ENCODE results near the gene VDAC2. TPM values are rescaled to one million over a fixed set of nuclear protein-coding genes. Genes with fewer than 3 reads are reported as not detected.
"Not testable (repeated sequence)": the region's sequence is repeated elsewhere in the genome, so short reads cannot be mapped to it uniquely, and the experiment has no call there.

Gene VDAC2
- total RNA-seq, 1 experiment from 2014 or later, result 254 TPM

DNA sequence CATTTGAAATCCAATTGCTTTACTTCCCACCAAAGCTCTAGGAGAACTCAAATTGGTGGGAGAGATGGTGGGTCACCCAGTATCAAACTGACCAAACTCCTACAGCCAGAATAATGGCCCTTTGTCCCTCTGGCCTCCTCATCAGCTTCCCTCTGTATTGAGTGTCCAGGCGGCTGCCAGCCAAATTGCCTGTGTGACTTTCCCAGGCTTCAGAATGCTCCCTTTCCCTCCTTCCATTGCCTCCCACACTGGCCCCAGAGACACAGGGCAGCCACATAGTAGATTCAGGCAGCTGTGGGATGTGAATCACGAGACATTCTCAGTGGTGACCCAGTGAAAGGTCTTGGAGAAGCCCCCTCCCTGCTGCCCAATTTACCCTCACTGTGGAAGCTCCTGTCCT is 12.7 kb upstream of the VDAC2 start:
- H3K27me3 Mint-ChIP-seq (ENCODE audit: unreplicated experiment), result no peaks in the 10 kb centered on the region
- no peak for DNase-seq
- no peaks in the 10 kb centered on the region for H3K36me3 Mint-ChIP-seq (ENCODE audit: insufficient read depth, unreplicated experiment)
- intact Hi-C loops (cut with micrococcal nuclease; ENCODE audit: unreplicated experiment), result no loop called here
- no TSS peak for BruUV-seq (replicated peaks)
- H3K9me3 Mint-ChIP-seq (ENCODE audit: low read depth, unreplicated experiment), result no peaks in the 10 kb centered on the region
- peaks cover 16% of the 10 kb centered on the region for H3K4me1 Mint-ChIP-seq (ENCODE audit: low read depth, unreplicated experiment)
- TF ChIP-seq, protein P1, sequence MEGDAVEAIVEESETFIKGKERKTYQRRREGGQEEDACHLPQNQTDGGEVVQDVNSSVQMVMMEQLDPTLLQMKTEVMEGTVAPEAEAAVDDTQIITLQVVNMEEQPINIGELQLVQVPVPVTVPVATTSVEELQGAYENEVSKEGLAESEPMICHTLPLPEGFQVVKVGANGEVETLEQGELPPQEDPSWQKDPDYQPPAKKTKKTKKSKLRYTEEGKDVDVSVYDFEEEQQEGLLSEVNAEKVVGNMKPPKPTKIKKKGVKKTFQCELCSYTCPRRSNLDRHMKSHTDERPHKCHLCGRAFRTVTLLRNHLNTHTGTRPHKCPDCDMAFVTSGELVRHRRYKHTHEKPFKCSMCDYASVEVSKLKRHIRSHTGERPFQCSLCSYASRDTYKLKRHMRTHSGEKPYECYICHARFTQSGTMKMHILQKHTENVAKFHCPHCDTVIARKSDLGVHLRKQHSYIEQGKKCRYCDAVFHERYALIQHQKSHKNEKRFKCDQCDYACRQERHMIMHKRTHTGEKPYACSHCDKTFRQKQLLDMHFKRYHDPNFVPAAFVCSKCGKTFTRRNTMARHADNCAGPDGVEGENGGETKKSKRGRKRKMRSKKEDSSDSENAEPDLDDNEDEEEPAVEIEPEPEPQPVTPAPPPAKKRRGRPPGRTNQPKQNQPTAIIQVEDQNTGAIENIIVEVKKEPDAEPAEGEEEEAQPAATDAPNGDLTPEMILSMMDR (IDR thresholded peaks at IDR 0.05; ENCODE audit: unreplicated experiment), result no peak
- H3K27ac Mint-ChIP-seq (ENCODE audit: unreplicated experiment), result no peak overlapping the region
- CTCF ChIA-PET, result interaction anchor here (0.8 to 2.4 kb wide), 3 partner anchors 8 to 38 kb away, joined by 3 to 7 read pairs (median 3); partner anchors contain the start of gene COMTD1
- no peak overlapping the region for H3K4me3 Mint-ChIP-seq (ENCODE audit: low read depth, unreplicated experiment)

- H3K27me3 Mint-ChIP-seq (ENCODE audit: unreplicated experiment); H3K27ac Mint-ChIP-seq (ENCODE audit: unreplicated experiment); BruUV-seq (replicated peaks); intact Hi-C loops (cut with micrococcal nuclease; ENCODE audit: unreplicated experiment); H3K36me3 Mint-ChIP-seq (ENCODE audit: insufficient read depth, unreplicated experiment); H3K9me3 Mint-ChIP-seq (ENCODE audit: low read depth, unreplicated experiment); H3K4me3 Mint-ChIP-seq (ENCODE audit: low read depth, unreplicated experiment); DNase-seq: not testable (repeated sequence)
- peaks cover 17% of the 10 kb centered on the region for H3K4me1 Mint-ChIP-seq (ENCODE audit: low read depth, unreplicated experiment)
- CTCF ChIA-PET, result interaction anchor here (0.6 to 2.7 kb wide), 2 partner anchors 11 to 26 kb away, joined by 3 to 5 read pairs; partner anchors contain the start of gene VDAC2
These were observed 10.6 kb upstream of the VDAC2 start for GRCh38 chr10:75199949-75200348.

GRCh38 chr10:75201793-75202307 is 8.7 kb upstream of the VDAC2 start:
- no peak for DNase-seq
- TF ChIP-seq, protein P1 (IDR thresholded peaks at IDR 0.05; ENCODE audit: unreplicated experiment), result no peak
- CTCF ChIA-PET, result interaction anchor here (0.8 to 2.7 kb wide), 3 partner anchors 9 to 34 kb away, joined by 3 to 5 read pairs (median 4); partner anchors contain the start of genes COMTD1 and VDAC2
- H3K27me3 Mint-ChIP-seq (ENCODE audit: unreplicated experiment), result no peaks in the 10 kb centered on the region
- H3K36me3 Mint-ChIP-seq (ENCODE audit: insufficient read depth, unreplicated experiment), result no peaks in the 10 kb centered on the region
- no peak overlapping the region for H3K27ac Mint-ChIP-seq (ENCODE audit: unreplicated experiment)
- H3K4me1 Mint-ChIP-seq (ENCODE audit: low read depth, unreplicated experiment), result peaks cover 17% of the 10 kb centered on the region
- intact Hi-C loops (cut with micrococcal nuclease; ENCODE audit: unreplicated experiment), result no loop called here
- H3K9me3 Mint-ChIP-seq (ENCODE audit: low read depth, unreplicated experiment), result no peaks in the 10 kb centered on the region
- BruUV-seq (replicated peaks), result no TSS peak
- no peak overlapping the region for H3K4me3 Mint-ChIP-seq (ENCODE audit: low read depth, unreplicated experiment)

DNA sequence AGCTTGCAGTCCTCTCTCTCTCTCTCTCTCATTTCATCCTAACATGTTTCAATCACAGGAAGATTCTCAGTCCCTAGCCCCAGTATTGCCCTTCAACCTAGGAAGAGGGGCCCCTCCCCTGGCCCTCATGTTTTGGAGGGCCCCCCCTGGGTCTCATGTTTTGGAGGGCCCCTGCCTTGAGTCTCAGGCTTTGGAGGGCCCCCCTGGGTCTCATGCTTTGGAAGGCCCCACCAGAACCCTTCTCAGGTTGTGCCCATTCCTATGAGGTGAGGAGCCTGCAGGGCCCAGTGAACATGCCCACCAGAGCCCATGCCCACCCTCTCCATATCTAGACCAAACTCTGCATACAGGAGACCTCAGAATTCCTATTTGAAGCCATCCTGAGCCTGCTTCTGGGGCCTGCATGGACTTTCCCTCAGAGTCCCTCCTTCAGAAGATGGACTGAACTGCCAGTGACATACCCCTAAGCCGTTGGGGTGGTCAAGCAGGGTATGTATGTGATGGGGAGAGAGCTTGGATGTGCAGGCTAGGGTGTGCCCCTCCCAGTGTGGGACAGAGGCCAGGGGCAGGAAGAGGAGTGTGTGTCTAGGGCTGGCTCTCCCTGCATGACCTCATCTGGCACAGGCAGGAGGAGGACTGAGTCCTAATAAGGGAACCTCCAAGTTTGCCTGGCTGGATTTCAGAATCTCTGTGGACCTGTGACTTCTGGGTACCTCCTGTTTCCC is 8.1 kb upstream of the VDAC2 start:
- no peak overlapping the region for H3K4me3 Mint-ChIP-seq (ENCODE audit: low read depth, unreplicated experiment)
- no peaks in the 10 kb centered on the region for H3K27me3 Mint-ChIP-seq (ENCODE audit: unreplicated experiment)
- H3K27ac Mint-ChIP-seq (ENCODE audit: unreplicated experiment), result no peak overlapping the region
- intact Hi-C loops (cut with micrococcal nuclease; ENCODE audit: unreplicated experiment), result no loop called here
- DNase-seq, result peak; percentile 15
- H3K9me3 Mint-ChIP-seq (ENCODE audit: low read depth, unreplicated experiment), result no peaks in the 10 kb centered on the region
- no TSS peak for BruUV-seq (replicated peaks)
- TF ChIP-seq, protein P1 (IDR thresholded peaks at IDR 0.05; ENCODE audit: unreplicated experiment), result no peak
- H3K36me3 Mint-ChIP-seq (ENCODE audit: insufficient read depth, unreplicated experiment), result no peaks in the 10 kb centered on the region
- peaks cover 17% of the 10 kb centered on the region for H3K4me1 Mint-ChIP-seq (ENCODE audit: low read depth, unreplicated experiment)
- CTCF ChIA-PET, result interaction anchor here (1.4 to 2.7 kb wide), 2 partner anchors 8 to 32 kb away, joined by 4 to 5 read pairs; partner anchors contain the start of gene VDAC2

DNA sequence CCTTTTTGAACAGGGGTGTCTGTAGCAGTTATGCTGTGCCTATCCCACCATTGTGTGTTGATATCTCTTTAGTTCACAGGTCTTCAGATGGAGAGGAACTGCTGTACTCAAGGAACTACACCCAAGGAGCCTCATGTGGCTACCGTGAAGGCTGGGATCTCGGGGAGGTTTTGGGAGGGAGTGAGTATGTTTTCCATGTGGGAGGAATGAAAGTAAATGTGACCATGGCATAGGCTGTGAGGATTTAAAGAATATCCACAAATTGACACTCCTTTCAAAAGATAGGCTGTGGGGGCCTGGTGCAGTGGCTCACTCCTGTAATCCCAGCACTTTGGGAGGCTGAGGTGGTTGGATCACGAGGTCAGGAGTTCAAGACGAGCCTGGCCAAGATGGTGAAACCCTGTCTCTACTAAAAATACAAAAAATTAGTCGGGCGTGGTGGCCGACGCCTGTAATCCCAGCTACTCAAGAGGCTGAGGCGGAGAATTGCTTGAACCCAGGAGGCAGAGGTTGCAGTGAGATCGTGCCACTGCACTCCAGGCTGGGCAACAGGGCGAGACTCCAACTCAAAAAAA is 7.5 kb upstream of the VDAC2 start:
- H3K4me3 Mint-ChIP-seq (ENCODE audit: low read depth, unreplicated experiment); intact Hi-C loops (cut with micrococcal nuclease; ENCODE audit: unreplicated experiment); H3K27ac Mint-ChIP-seq (ENCODE audit: unreplicated experiment); H3K9me3 Mint-ChIP-seq (ENCODE audit: low read depth, unreplicated experiment); CTCF ChIA-PET; H3K36me3 Mint-ChIP-seq (ENCODE audit: insufficient read depth, unreplicated experiment); BruUV-seq (replicated peaks); DNase-seq; H3K27me3 Mint-ChIP-seq (ENCODE audit: unreplicated experiment): not testable (repeated sequence)
- peaks cover 17% of the 10 kb centered on the region for H3K4me1 Mint-ChIP-seq (ENCODE audit: low read depth, unreplicated experiment)

Data from Calu3 (cell line).